ENCODE data around the gene PALD1.
A peak's percentile ranks its signal among the peaks of the same experiment; 100 is the strongest.

PALD1 gene

DNA sequence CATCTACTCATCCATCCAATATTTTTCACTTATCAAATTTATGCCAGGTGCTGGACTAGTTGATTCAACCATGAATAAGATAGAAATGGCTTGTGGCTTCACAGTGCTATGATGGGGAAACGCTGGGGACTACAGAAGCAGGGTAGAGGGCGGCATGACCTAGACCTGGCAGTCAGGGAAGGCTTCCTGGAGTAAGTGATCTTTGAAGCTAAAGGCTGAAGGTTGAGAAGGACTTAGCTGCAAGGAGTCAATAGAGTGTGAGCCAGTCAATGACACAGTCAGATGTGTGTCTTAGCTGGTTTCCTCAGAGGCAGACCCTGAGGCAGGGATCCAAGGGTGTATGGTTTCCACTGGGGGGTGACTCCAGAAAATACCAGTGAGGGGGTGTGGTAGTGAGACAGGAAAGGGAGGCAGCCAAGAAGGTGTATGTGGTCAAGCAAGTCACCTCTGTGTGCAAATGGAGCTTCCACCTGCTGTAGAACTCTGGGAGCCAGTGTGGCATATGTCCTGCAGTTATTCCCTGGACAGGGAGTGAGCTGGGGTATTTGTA lies 113.7 kb downstream of the PALD1 start:
- DNase-seq (ENCODE audit: low read depth in 1 of 2, low spot score in 1 of 2) = no peak
- TF ChIP-seq CTCF (IDR thresholded peaks at IDR 0.05; ENCODE audit: insufficient read depth, low read length) (no peak), GABPA (IDR thresholded peaks at IDR 0.05; ENCODE audit: low read depth) (no peak), SPI1 (IDR thresholded peaks at IDR 0.05; ENCODE audit: borderline replicate concordance, low read depth) (no peak), POLR2AphosphoS5 (IDR thresholded peaks at IDR 0.05; ENCODE audit: low read depth) (no peak)
- TF ChIP-seq, protein P1, sequence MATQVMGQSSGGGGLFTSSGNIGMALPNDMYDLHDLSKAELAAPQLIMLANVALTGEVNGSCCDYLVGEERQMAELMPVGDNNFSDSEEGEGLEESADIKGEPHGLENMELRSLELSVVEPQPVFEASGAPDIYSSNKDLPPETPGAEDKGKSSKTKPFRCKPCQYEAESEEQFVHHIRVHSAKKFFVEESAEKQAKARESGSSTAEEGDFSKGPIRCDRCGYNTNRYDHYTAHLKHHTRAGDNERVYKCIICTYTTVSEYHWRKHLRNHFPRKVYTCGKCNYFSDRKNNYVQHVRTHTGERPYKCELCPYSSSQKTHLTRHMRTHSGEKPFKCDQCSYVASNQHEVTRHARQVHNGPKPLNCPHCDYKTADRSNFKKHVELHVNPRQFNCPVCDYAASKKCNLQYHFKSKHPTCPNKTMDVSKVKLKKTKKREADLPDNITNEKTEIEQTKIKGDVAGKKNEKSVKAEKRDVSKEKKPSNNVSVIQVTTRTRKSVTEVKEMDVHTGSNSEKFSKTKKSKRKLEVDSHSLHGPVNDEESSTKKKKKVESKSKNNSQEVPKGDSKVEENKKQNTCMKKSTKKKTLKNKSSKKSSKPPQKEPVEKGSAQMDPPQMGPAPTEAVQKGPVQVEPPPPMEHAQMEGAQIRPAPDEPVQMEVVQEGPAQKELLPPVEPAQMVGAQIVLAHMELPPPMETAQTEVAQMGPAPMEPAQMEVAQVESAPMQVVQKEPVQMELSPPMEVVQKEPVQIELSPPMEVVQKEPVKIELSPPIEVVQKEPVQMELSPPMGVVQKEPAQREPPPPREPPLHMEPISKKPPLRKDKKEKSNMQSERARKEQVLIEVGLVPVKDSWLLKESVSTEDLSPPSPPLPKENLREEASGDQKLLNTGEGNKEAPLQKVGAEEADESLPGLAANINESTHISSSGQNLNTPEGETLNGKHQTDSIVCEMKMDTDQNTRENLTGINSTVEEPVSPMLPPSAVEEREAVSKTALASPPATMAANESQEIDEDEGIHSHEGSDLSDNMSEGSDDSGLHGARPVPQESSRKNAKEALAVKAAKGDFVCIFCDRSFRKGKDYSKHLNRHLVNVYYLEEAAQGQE (IDR thresholded peaks at IDR 0.05; ENCODE audit: insufficient replicate concordance, low read depth) = no peak
- no peaks in the 10 kb centered on the region for H3K27me3 ChIP-seq (ENCODE audit: insufficient read depth, poor library complexity, severe bottlenecking)
- peak overlapping the region; percentile 59 for H3K27ac ChIP-seq (replicated peaks)
- H3K4me3 ChIP-seq (replicated peaks; ENCODE audit: insufficient read depth, low read length) = no peak overlapping the region

DNA sequence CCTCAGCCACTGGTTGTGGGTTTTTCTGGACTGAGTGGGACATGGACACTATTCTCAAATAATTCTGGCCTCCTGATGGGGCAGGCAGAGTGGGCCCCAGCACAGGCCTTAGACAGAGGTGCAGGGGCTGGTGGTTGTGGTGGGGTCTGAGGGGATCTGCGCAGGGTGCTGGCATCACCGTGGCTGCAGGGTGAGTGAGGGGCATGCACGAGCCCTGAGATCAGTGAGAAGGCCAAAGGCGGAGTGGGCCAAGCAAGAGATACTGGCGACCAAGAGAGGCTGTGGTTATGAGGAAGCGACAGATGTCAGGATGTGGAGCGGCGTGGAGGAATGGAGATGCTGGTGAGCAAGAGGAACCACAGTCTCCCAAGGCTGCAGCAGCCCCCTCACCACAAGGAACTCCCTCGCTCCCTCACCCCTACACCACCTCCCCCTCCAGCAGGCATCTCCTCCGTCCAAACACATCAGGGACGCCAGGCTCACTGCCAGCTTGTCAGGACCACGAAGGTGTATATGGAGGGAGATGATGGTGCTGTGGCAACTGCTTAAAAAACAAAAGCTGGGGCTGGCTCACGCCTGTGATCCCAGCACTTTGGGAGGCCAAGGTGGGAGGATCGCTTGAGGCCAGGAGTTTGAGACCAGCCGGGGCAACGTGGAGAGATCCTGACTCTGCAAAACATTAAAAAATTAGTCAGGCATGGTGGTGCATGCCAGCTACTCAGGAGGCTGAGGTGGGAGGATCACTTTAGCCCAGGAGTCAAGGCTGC lies 114.4 kb downstream of the PALD1 start:
- no peak overlapping the region for H3K4me3 ChIP-seq (replicated peaks; ENCODE audit: insufficient read depth, low read length)
- DNase-seq (ENCODE audit: low read depth in 1 of 2, low spot score in 1 of 2) = peak; percentile 63 to 89
- H3K27ac ChIP-seq (replicated peaks) = peak overlapping the region; percentile 59
- no peaks in the 10 kb centered on the region for H3K27me3 ChIP-seq (ENCODE audit: insufficient read depth, poor library complexity, severe bottlenecking)
- TF ChIP-seq GABPA (IDR thresholded peaks at IDR 0.05; ENCODE audit: low read depth) (no peak), CTCF (IDR thresholded peaks at IDR 0.05; ENCODE audit: insufficient read depth, low read length) (no peak), SPI1 (IDR thresholded peaks at IDR 0.05; ENCODE audit: borderline replicate concordance, low read depth) (peak; percentile 46; the same call in 1 of the 2 replicates), POLR2AphosphoS5 (IDR thresholded peaks at IDR 0.05; ENCODE audit: low read depth) (peak; percentile 92)
- TF ChIP-seq, protein P1 (IDR thresholded peaks at IDR 0.05; ENCODE audit: insufficient replicate concordance, low read depth) = no peak

- no peak for DNase-seq (ENCODE audit: low read depth in 1 of 2, low spot score in 1 of 2)
- no peaks in the 10 kb centered on the region for H3K27me3 ChIP-seq (ENCODE audit: insufficient read depth, poor library complexity, severe bottlenecking)
- peak overlapping the region; percentile 22; the same call in 1 of the 2 replicates for H3K27ac ChIP-seq (replicated peaks)
- TF ChIP-seq POLR2AphosphoS5 (IDR thresholded peaks at IDR 0.05; ENCODE audit: low read depth) (no peak), SPI1 (IDR thresholded peaks at IDR 0.05; ENCODE audit: borderline replicate concordance, low read depth) (no peak), CTCF (IDR thresholded peaks at IDR 0.05; ENCODE audit: insufficient read depth, low read length) (no peak), GABPA (IDR thresholded peaks at IDR 0.05; ENCODE audit: low read depth) (no peak)
- TF ChIP-seq, protein P1 (IDR thresholded peaks at IDR 0.05; ENCODE audit: insufficient replicate concordance, low read depth) = no peak
- no peak overlapping the region for H3K4me3 ChIP-seq (replicated peaks; ENCODE audit: insufficient read depth, low read length)
Measured at GRCh38 chr10:70593513-70593890, 114.9 kb downstream of the PALD1 start.

Data from HL-60 (cell line).